DMS79 (cell line): ENCODE results near the gene B3GAT3.
"Not testable (repeated sequence)": the region's sequence is repeated elsewhere in the genome, so short reads cannot be mapped to it uniquely, and the experiment has no call there.

Experiments
- DNase-seq: peaks from one replicate; lab custom pipeline; 2025; lab: John Stamatoyannopoulos, UW

B3GAT3 gene

GRCh38 chr11:62645946-62646824 lies 24.4 kb upstream of the B3GAT3 start, which contains the start of gene GANAB:
GANAB (minus strand) TSS chr11:62646613; CDS start chr11:62646599, 14 bp downstream.
- DNase-seq = peak; percentile 96

DNA sequence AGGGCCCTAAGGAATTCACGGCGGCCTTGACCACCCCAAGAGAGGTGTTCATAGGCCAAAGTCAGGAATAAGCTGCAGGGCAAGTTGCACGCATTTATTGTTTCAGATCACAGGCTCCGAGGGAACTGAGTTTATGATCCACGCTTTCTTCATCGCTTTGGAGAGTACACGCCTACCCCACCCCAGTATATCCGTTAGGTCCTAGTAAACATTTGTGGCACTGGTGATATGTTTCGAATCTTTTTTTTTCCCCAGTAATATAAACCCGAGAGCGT lies 23.8 kb upstream of the B3GAT3 start:
- no peak for DNase-seq

DNA sequence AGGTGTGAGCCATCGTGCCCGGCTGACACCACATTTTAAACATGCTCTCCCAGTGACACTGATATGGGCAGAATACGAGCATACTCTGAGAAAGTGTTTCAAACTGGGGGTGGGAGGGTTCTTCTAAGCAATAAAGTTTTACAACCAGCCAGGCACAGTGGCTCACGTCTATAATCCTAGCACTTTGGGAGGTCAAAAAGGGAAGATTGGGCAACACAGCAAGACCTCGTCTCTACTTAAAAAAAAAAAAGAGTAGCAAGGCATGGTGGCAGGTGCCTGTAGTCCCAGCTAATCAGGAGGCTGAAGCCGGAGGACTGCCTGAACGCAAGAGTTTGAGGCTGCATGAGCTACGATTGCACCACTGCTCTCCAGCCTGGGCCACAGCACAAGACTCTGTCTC lies 22.4 kb upstream of the B3GAT3 start:
- DNase-seq = no peak

GRCh38 chr11:62632492-62632891 lies 10.7 kb upstream of the B3GAT3 start:
- DNase-seq = no peak

GRCh38 chr11:62627713-62628112 lies 5.9 kb upstream of the B3GAT3 start:
- DNase-seq = no peak

DNA sequence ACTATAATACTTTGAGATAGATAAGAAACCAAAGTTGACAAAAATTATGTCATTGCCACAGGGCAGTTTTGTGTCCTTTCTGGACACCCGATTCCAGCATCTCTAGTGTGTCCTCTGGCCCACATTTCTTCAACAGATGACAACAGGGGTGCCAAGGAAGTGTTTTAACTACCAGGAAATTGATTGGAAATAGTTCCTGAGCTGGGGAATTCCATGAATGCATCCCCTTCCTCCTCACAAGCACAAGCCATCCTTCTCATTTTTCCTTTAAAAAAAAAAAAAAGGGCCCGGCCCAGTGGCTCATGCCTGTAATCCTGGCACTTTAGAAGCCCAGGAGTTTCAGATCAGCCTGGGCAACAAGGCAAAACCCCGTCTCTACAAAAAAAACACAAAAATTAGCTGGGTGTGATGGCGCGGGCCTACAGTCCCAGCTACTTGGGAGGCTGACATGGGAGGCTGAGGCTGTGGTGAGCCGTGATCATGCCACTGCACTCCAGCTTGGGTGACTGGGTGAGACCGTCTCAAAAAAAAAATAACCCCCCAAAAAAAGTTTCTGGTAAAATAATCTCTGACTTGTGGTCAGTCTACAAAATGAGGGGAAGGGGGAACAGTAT lies 797 bp upstream of the B3GAT3 start:
- DNase-seq = no peak

DNA sequence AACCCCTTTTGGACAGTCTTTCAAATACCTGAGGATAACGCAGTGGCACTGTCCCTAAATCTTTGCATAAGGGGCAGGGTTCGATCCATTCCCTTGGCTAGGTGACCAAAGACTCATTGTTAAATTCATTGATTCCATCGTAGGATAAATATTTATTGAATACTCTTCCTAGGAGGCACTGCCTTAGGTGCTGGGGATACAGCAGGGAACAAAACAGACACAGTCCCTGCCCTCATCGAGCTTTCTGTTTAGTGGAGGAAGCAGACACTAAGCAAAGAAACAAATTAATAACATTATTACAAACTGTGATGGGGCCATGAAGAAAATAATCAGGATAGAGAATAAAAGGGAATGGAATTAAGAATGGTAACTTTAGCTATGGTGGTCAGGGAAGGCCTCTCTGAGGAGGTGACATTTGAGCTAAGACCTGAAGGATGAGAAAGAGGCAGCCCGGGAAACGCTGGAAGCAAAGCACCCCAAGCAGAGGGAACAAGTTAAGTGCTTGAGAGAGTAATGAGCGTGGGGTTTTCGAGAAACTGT lies 689 bp downstream of the B3GAT3 start:
- no peak for DNase-seq

DNA sequence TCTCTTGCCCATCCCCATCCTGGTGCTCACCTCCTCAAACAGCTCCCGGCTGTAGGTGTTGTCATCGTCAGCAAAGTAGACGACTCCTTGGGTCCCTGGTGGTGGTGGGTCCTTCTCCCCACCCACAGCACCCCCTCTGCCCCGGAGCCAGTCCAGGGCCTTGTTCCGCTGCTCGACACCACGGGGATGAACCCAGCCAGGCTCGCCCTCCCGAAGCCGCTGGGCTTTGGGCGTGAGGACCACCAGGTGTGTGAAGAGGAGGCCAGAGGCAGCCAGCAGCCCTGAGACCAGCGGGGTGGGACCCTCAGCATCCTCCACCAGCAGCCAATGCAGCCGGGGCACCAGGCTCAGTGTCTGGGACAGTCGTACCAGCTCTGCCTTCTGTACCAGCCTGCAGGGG lies 4.8 kb downstream of the B3GAT3 start:
- not testable (repeated sequence) for DNase-seq

GRCh38 chr11:62615521-62615920 lies 6.3 kb downstream of the B3GAT3 start:
- DNase-seq = no peak

DNA sequence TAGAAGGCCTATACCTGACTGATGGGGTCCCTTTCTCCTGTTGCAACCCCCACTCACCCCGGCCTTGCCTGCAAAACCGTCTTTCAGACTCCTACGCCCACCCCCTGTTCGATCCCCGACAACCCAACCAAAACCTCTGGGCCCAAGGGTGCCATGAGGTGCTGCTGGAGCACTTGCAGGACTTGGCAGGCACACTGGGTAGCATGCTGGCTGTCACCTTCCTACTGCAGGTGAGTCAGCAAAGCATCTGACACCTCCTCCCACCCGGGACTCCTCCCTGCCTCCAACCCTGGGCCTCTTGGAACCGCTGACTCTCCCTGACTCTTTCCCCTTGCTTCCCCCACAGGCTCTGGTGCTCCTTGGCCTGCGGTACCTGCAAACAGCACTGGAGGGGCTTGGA lies 7.5 kb downstream of the B3GAT3 start:
- no peak for DNase-seq

- no peak for DNase-seq
These were observed 8.5 kb downstream of the B3GAT3 start for GRCh38 chr11:62613291-62613778.

DNA sequence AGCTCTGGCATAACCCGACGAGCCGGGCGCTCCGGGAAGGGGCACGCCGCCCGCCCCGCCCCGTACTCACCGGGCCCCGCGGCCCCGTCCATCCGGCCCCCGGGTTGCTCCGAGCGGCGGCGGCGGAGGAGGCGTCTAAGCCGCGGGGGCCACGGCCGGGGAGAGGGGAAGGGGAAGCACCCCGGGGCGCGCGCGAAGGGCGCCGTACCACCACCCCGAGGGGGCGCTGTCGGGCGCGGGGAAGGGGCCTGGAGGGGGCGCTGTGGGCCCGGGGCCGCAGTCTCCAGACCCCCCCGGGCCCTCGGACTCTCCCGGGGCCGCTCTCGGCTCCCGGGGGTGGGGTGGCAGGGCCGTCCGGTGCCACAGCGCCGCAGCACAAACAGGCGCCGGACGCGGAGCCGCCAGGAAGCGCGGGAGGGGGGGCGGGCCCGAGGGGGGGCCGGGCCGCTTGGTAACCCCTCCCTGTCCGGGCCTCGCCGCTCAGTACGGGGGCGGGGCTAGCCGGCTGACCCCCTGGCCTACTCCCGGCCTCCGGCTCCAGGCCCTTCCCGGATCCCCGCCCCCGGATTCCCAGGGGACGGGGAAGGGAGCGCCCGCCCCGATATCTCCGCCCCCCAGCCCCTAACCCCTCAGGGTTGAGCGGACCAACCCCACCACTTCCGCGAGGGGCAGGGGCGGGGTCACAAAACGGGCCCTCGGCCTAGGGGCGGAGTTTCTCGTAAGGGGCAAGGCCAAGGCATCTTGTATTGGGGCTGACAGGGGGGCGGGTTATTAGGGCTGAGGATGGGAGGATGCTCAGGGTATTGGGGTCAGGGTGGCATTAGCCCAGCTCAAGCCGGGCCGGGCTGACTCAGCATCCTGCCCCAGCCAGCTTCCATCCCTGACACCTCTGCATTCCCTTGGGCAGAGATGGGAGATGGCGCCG lies 9.2 kb downstream of the B3GAT3 start, which contains the start of the genes EML3 and ROM1:
EML3 (minus strand) TSS at position 410 of the 925 bp plus-strand sequence; CDS start at position 92, 318 bp downstream.
ROM1 (plus strand) TSS at position 892 of the 925 bp plus-strand sequence; CDS start at position 917, 25 bp downstream.
- DNase-seq = peak; percentile 34

DNA sequence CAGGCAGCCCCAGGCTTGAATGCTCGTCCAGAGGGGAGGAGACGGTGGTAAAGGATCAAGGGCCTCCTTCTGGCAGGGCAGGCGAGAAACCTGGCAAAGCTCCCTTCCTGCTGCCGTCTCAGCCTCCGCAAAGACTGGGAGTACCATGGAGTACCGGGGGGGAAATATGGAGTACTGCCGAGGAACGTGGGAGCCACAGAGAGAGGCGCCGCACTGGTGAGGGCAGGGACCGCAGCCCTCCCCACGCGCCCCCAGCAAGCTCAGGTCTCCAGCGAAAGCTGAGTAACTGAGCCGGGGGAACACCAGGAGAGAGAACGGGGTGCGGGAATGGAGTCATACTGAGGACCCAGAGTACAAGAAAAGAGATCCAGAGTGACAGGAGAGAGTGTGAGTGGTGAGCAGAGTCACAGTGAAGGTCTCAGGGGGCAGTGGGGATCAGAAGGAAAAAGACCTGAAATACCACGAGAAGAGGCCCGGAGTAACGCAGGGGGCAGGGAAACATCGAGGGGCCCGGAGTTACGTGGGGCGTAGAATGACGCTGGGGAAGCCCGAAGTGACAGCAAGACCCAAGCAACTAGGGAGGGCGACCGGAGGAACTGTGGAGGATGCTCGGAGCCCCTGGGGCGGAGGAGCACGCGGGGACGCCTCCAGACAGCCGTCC lies 10.0 kb downstream of the B3GAT3 start:
- DNase-seq = peak; percentile 41

GRCh38 chr11:62610814-62611704 lies 10.7 kb downstream of the B3GAT3 start:
- DNase-seq = no peak

- DNase-seq = no peak
These were observed 11.4 kb downstream of the B3GAT3 start for GRCh38 chr11:62610403-62610802.

- no peak for DNase-seq
These were observed 13.0 kb downstream of the B3GAT3 start for GRCh38 chr11:62608776-62609175.

- DNase-seq = no peak
These were observed 14.1 kb downstream of the B3GAT3 start for GRCh38 chr11:62607714-62608113.

- no peak for DNase-seq
These were observed 15.9 kb downstream of the B3GAT3 start for GRCh38 chr11:62605902-62606301.

DNA sequence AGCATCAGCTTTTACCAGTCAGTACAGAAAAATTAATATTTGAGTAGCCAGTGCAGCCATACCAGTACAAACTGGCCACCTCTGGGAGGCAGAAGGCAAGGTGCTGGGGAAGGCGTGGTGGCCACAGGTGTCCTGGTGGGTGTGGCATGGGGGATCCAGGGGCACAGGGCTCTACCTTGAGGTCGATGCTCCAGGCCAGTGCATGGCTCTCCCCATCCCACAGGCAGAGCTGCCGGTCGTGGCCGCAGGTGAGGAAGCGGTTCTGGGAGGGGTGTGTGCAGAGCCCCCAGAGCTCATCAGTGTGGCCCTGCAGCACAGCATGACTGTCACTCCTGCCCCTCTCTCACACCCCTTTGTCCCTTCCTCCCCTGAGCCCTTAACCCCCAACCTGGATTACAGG lies 16.3 kb downstream of the B3GAT3 start:
- DNase-seq = no peak

DNA sequence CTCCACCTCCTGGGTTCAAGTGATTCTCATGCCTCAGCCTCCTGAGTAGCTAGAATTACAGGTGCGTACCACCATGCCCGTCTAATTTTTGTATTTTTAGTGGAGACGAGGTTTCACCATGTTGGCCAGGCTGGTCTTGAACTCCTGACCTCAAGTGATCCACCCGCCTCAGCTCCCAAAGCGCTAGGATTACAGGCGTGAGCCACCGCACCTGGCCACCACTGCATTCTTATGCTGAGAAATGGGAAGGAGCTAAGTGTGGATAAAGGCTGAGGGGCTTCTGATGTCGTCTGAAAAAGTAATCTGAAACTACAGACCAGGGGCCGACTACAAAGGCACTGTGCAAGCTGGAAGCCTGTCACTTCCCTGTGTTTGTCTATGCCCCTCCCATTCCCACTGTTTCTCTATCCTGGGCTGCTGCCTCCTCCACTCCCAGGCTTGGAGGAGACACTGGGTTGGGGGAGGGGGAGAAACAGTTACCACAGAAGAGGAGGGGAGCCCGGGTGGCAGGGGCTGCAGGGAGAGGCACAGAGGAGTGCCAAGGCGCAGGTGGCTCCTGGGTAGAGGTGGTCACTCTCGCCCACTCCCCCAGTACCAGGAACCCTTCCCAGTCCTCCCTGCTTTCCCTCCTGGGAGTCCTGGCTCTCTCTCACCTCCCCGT lies 17.2 kb downstream of the B3GAT3 start:
- no peak for DNase-seq
